Omental fat pad (tissue), 4 donors: ENCODE data around the gene CCDC18. TPM values are rescaled to one million over a fixed set of nuclear protein-coding genes. Genes with fewer than 3 reads are reported as not detected.

Experiments used
- ATAC-seq: fragments of 150-250 bp; one replicate; pipeline ENCODE4 v1.9.1; 2016; ENCODE audit warnings: mild to moderate bottlenecking, moderate library complexity; ENCODE audit not compliant: low FRiP score
- DNase-seq: peaks from one replicate; pipeline ENCODE4 v3.0.0-alpha.2; 2019; ENCODE audit warnings: low spot score
- CTCF ChIP-seq, 3 donors: fragments of 450-650 bp; IDR thresholded peaks; one replicate each; pipeline ENCODE4 v1.5.1; 2016 to 2017; ENCODE audit warnings: antibody characterized with exemption in 3 of 3, mild to moderate bottlenecking in 3 of 3, moderate library complexity in 2 of 3
- total RNA-seq, 4 donors: library from RNA; depleted of rRNA; stranded (reverse); fragments of >200 nt; gene quantifications; one replicate each; pipeline ENCODE4 v1.1.0, GENCODE V29; 2016

Gene CCDC18
- total RNA-seq, 4 donors from 2014 or later = 8.2 to 12.6 (median 10.1) TPM

DNA sequence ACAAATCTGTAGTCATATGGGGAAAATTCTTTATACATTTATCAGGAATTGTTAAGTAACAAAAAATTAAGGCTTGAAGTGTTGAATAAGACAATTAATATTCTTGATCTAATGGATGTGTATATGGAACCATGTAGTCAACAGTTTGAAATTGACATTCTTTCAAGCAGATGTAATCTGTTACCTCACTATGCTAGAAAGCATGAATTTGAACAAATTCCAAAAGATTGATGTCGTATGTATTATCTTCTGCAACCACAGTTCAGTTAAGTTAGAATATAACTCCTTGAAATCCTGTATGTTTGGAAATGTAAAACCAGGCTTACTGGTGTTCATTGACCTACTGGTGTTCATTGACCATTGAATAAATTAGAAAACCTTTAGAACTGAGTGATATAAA lies 16.1 kb downstream of the CCDC18 start:
- no peak for DNase-seq
- no peak for TF ChIP-seq CTCF (IDR thresholded peaks at IDR 0.05)
- ATAC-seq = no peak

GRCh38 chr1:93199150-93199549 lies 18.6 kb downstream of the CCDC18 start:
- TF ChIP-seq CTCF (IDR thresholded peaks at IDR 0.05) = no peak
- DNase-seq (no peak), ATAC-seq (no peak)

DNA sequence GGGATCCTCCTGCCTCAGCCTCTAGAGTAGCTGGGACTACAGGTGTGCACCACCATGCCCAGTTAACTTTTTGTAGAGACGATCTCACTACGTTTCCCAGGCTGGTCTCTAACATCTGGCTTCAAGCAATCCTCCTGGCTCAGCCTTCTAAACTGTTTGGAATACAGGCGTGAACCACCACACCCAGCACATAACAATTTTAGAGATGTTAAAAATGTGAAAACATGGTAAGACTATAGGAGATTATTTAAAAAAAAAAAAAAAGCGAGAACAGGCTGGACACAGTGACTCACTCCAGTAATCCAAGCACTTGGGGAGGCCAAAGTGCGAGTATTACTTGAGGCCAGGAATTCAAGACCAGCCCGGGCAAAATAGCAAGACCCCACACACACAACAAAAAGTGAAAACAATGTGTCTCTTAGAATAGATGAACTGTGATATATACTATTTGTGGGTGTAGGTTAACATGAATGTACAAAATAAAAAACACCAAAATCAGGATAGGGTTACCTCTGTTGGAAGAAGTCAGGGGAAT lies 19.6 kb downstream of the CCDC18 start:
- ATAC-seq (no peak), DNase-seq (no peak)
- no peak for TF ChIP-seq CTCF (IDR thresholded peaks at IDR 0.05)

GRCh38 chr1:93200714-93201113 lies 20.2 kb downstream of the CCDC18 start:
- TF ChIP-seq CTCF (IDR thresholded peaks at IDR 0.05) = no peak
- no peak for DNase-seq
- ATAC-seq = no peak

DNA sequence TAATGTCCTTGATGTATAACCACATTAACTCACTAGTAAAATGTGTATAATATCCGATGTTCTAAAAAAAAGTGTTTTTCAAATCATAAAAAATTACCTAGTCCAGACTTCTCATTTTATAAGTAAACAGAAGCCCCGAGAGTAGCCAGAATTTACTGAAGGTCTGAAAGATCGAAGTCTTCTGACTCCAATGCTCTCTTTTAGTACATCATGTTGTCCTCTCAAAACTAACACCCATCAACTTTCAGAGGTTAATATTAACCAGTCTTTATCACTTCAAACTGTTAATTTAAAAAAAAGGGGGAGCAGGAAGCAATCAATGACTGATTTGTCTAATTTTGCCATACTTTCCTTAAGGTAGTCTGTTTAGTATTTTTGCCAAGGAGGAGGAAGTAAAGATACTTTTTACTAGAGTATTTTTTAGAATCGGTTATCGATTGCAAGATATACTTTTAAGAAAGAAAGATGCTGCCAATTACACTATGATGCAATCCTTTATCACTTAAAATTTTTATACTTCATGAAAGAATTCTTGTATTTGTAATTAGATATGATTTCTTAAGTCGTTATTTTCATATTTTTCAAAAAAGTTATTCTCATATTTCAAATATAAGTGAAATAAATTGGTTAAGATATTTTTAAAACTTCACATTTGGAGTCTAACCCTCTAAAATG lies 25.5 kb downstream of the CCDC18 start:
- no peak for ATAC-seq

DNA sequence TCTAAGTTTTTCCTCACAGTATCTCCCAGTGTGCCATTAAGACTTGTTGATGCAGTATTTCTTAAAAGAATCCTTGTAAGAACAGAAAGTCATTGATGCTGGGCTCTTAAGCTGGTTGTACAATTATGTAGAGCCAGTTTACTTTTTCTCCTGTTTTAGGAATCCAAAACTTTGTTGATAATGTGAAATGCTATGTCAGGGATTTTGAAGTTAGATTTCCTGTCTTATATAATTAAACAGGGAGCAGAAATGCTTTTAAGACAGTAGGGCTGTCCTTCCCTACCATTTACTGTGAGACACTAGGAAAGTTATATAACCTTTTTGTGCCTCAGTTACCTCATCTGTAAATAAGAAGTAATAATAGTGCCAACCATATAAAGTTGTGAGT lies 26.0 kb downstream of the CCDC18 start:
- TF ChIP-seq CTCF (IDR thresholded peaks at IDR 0.05) = no peak
- DNase-seq (no peak), ATAC-seq (no peak)

More for the DNA sequence above, 25.5 kb downstream of the CCDC18 start:
- TF ChIP-seq CTCF (IDR thresholded peaks at IDR 0.05) = no peak
- no peak for DNase-seq

DNA sequence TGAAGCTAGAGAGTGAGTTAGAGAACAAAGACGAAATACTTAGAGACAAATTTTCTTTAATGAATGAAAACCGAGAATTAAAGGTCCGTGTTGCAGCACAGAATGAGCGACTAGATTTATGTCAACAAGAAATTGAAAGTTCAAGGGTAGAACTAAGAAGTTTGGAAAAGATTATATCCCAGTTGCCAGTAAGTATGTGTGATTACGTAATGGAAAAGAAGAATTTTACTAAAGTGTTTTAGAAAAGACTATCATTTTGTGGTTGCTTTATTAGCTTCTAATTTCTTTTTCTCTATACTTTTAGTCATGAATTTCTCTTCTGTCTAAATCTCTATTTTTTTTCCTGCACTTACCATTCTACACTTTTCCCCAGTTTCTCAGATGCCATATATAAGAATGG lies 26.7 kb downstream of the CCDC18 start:
- no peak for TF ChIP-seq CTCF (IDR thresholded peaks at IDR 0.05)
- DNase-seq (no peak), ATAC-seq (no peak)
